ENCODE measurements around the gene TTC27.

Gene TTC27

GRCh38 chr2:32627814-32628579 is at the start of gene TTC27:
Gene TTC27 (plus strand): TSS chr2:32628050. CDS start chr2:32628293, 243 bp downstream.
- TF ChIP-seq CTCF (conservative IDR thresholded peaks at IDR 0.05): no peak
- H3K27ac ChIP-seq: peak within 1 kb of the TSS; percentile 64

GRCh38 chr2:32591669-32592463 is 36.0 kb upstream of the TTC27 start:
- no peak overlapping the region for H3K27ac ChIP-seq
- no peak for TF ChIP-seq CTCF (conservative IDR thresholded peaks at IDR 0.05)

DNA sequence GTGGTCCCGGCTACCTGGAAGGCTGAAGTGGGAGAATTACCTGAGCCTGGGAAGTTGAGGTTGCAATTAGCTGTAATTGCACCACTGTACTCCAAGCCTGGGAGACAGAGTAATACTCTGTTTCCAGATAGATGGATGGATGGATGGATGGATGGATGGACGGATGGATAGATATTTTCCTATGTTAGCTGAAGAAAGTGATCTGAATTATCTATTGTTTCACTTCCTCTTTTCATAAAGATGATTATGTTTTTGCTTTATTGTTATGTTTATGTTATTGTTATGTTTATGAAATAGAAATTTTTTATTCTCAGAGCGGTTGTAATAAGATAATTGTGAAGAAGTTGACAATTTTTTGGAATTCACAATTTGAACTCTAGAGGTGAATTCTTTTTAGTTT is 33.3 kb upstream of the TTC27 start:
- no peak for TF ChIP-seq CTCF (conservative IDR thresholded peaks at IDR 0.05)
- no peak overlapping the region for H3K27ac ChIP-seq

GRCh38 chr2:32611366-32611765 is 16.5 kb upstream of the TTC27 start:
- no peak overlapping the region for H3K27ac ChIP-seq
- TF ChIP-seq CTCF (conservative IDR thresholded peaks at IDR 0.05): no peak

DNA sequence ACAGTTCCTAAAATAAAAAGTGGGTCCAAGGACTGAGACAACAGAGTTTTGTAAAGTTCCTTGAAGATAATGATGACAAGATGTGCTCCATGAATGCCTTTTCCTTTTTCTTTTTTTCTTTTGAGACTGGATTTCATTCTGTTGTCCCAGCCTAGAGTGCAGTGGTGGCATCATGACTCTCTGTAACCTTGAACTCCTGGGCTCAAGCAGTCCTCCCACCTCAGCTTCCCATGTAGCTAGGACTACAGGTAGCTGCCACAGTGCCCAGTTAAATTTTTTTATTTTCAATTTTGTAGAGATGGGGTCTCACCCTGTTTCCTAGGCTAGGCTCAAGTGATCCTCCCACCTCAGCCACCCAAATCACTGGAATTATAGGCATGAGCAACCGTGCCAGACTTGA is 16.1 kb upstream of the TTC27 start:
- H3K27ac ChIP-seq: no peak overlapping the region
- no peak for TF ChIP-seq CTCF (conservative IDR thresholded peaks at IDR 0.05)

DNA sequence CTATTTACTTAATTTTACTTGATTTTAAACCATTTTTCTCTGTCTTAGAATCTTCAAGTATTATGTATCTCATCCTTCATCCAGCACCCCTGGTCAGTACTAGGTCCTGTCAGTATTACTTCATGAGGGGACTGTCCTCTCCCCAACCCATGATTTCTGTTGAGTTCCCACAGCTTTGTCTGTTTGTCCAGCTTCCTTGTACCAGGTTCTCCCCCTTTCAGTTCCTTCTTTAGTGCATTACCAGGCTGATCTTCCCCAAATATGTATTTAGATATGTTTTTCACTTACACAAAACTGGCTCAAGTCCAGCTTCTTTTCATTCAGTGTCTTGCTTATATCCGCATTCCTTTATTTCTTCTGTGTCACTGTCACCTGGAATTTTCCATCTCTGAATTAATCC is 13.8 kb upstream of the TTC27 start:
- no peak for TF ChIP-seq CTCF (conservative IDR thresholded peaks at IDR 0.05)
- no peak overlapping the region for H3K27ac ChIP-seq

- TF ChIP-seq CTCF (conservative IDR thresholded peaks at IDR 0.05): no peak
- no peak overlapping the region for H3K27ac ChIP-seq
These were observed 10.2 kb upstream of the TTC27 start for GRCh38 chr2:32617599-32618189.

Measured in VCaP (cell line).